ENCODE results near the gene AASDHPPT.
A peak's percentile ranks its signal among the peaks of the same experiment; 100 is the strongest.

AASDHPPT gene

GRCh38 chr11:106087815-106088435 lies 10.5 kb downstream of the AASDHPPT start:
- Histone ChIP-seq H3K4me2 (ENCODE audit: low read length) (peak overlapping the region; percentile 13), H3K4me1 (ENCODE audit: control insufficient read depth, insufficient read depth, low read length) (peaks cover 15% of the 10 kb centered on the region), H3K36me3 (ENCODE audit: insufficient read depth, low read length) (peaks cover 35% of the 10 kb centered on the region), H3K9ac (ENCODE audit: low read depth, low read length) (no peak overlapping the region), H3K4me3 (ENCODE audit: low read length) (no peak overlapping the region), H3K27me3 (ENCODE audit: control insufficient read depth, insufficient read depth, low read length) (no peaks in the 10 kb centered on the region), H3K9me3 (replicated peaks; ENCODE audit: low read length) (no peaks in the 10 kb centered on the region)

- Histone ChIP-seq H3K36me3 (ENCODE audit: insufficient read depth, low read length) (peaks cover 40% of the 10 kb centered on the region), H3K9me3 (replicated peaks; ENCODE audit: low read length) (no peaks in the 10 kb centered on the region), H3K4me2 (ENCODE audit: low read length) (no peak overlapping the region), H3K4me1 (ENCODE audit: control insufficient read depth, insufficient read depth, low read length) (peaks cover 15% of the 10 kb centered on the region), H3K4me3 (ENCODE audit: low read length) (no peak overlapping the region), H3K9ac (ENCODE audit: low read depth, low read length) (no peak overlapping the region), H3K27me3 (ENCODE audit: control insufficient read depth, insufficient read depth, low read length) (no peaks in the 10 kb centered on the region)
Measured at GRCh38 chr11:106088896-106089295, 11.4 kb downstream of the AASDHPPT start.

- Histone ChIP-seq H3K9ac (ENCODE audit: low read depth, low read length) (no peak overlapping the region), H3K27me3 (ENCODE audit: control insufficient read depth, insufficient read depth, low read length) (no peaks in the 10 kb centered on the region), H3K36me3 (ENCODE audit: insufficient read depth, low read length) (peaks cover 53% of the 10 kb centered on the region), H3K4me1 (ENCODE audit: control insufficient read depth, insufficient read depth, low read length) (peaks cover 12% of the 10 kb centered on the region), H3K4me3 (ENCODE audit: low read length) (no peak overlapping the region), H3K4me2 (ENCODE audit: low read length) (no peak overlapping the region), H3K9me3 (replicated peaks; ENCODE audit: low read length) (no peaks in the 10 kb centered on the region)
Measured at GRCh38 chr11:106091480-106092123, 14.1 kb downstream of the AASDHPPT start.

GRCh38 chr11:106092446-106092845 lies 15.0 kb downstream of the AASDHPPT start:
- H3K4me1 ChIP-seq (ENCODE audit: control insufficient read depth, insufficient read depth, low read length), result peaks cover 8% of the 10 kb centered on the region
- no peak overlapping the region for H3K4me3 ChIP-seq (ENCODE audit: low read length)
- peaks cover 62% of the 10 kb centered on the region for H3K36me3 ChIP-seq (ENCODE audit: insufficient read depth, low read length)
- no peaks in the 10 kb centered on the region for H3K9me3 ChIP-seq (replicated peaks; ENCODE audit: low read length)
- no peaks in the 10 kb centered on the region for H3K27me3 ChIP-seq (ENCODE audit: control insufficient read depth, insufficient read depth, low read length)
- H3K4me2 ChIP-seq (ENCODE audit: low read length), result no peak overlapping the region
- H3K9ac ChIP-seq (ENCODE audit: low read depth, low read length), result no peak overlapping the region

- Histone ChIP-seq H3K4me3 (ENCODE audit: low read length) (no peak overlapping the region), H3K27me3 (ENCODE audit: control insufficient read depth, insufficient read depth, low read length) (no peaks in the 10 kb centered on the region), H3K4me2 (ENCODE audit: low read length) (no peak overlapping the region), H3K9me3 (replicated peaks; ENCODE audit: low read length) (no peaks in the 10 kb centered on the region), H3K4me1 (ENCODE audit: control insufficient read depth, insufficient read depth, low read length) (no peaks in the 10 kb centered on the region), H3K9ac (ENCODE audit: low read depth, low read length) (no peak overlapping the region), H3K36me3 (ENCODE audit: insufficient read depth, low read length) (peaks cover 42% of the 10 kb centered on the region)
Measured at GRCh38 chr11:106098893-106099553, 21.6 kb downstream of the AASDHPPT start.

GRCh38 chr11:106101370-106101769 lies 23.9 kb downstream of the AASDHPPT start:
- Histone ChIP-seq H3K4me2 (ENCODE audit: low read length) (no peak overlapping the region), H3K9ac (ENCODE audit: low read depth, low read length) (no peak overlapping the region), H3K27me3 (ENCODE audit: control insufficient read depth, insufficient read depth, low read length) (no peaks in the 10 kb centered on the region), H3K9me3 (replicated peaks; ENCODE audit: low read length) (no peaks in the 10 kb centered on the region), H3K4me1 (ENCODE audit: control insufficient read depth, insufficient read depth, low read length) (no peaks in the 10 kb centered on the region), H3K4me3 (ENCODE audit: low read length) (no peak overlapping the region), H3K36me3 (ENCODE audit: insufficient read depth, low read length) (peaks cover 25% of the 10 kb centered on the region)

GRCh38 chr11:106101819-106102218 lies 24.4 kb downstream of the AASDHPPT start:
- peaks cover 20% of the 10 kb centered on the region for H3K36me3 ChIP-seq (ENCODE audit: insufficient read depth, low read length)
- H3K4me2 ChIP-seq (ENCODE audit: low read length), result no peak overlapping the region
- no peaks in the 10 kb centered on the region for H3K9me3 ChIP-seq (replicated peaks; ENCODE audit: low read length)
- no peaks in the 10 kb centered on the region for H3K27me3 ChIP-seq (ENCODE audit: control insufficient read depth, insufficient read depth, low read length)
- no peaks in the 10 kb centered on the region for H3K4me1 ChIP-seq (ENCODE audit: control insufficient read depth, insufficient read depth, low read length)
- H3K9ac ChIP-seq (ENCODE audit: low read depth, low read length), result no peak overlapping the region
- no peak overlapping the region for H3K4me3 ChIP-seq (ENCODE audit: low read length)

- Histone ChIP-seq H3K4me2 (ENCODE audit: low read length) (no peak overlapping the region), H3K27me3 (ENCODE audit: control insufficient read depth, insufficient read depth, low read length) (no peaks in the 10 kb centered on the region)
Measured at GRCh38 chr11:106105986-106106385, 28.5 kb downstream of the AASDHPPT start.

GRCh38 chr11:106121570-106122320 lies 44.3 kb downstream of the AASDHPPT start:
- H3K4me3 ChIP-seq (ENCODE audit: low read length), result no peak overlapping the region
- H3K9me3 ChIP-seq (replicated peaks; ENCODE audit: low read length), result no peaks in the 10 kb centered on the region
- no peak overlapping the region for H3K9ac ChIP-seq (ENCODE audit: low read depth, low read length)
- no peak overlapping the region for H3K4me2 ChIP-seq (ENCODE audit: low read length)
- H3K4me1 ChIP-seq (ENCODE audit: control insufficient read depth, insufficient read depth, low read length), result no peaks in the 10 kb centered on the region
- H3K36me3 ChIP-seq (ENCODE audit: insufficient read depth, low read length), result no peaks in the 10 kb centered on the region
- peaks cover 11% of the 10 kb centered on the region for H3K27me3 ChIP-seq (ENCODE audit: control insufficient read depth, insufficient read depth, low read length)

More at GRCh38 chr11:106105986-106106385, 28.5 kb downstream of the AASDHPPT start:
- Histone ChIP-seq H3K4me1 (ENCODE audit: control insufficient read depth, insufficient read depth, low read length) (no peaks in the 10 kb centered on the region), H3K36me3 (ENCODE audit: insufficient read depth, low read length) (no peaks in the 10 kb centered on the region), H3K9me3 (replicated peaks; ENCODE audit: low read length) (no peaks in the 10 kb centered on the region), H3K4me3 (ENCODE audit: low read length) (no peak overlapping the region), H3K9ac (ENCODE audit: low read depth, low read length) (no peak overlapping the region)

GRCh38 chr11:106127604-106128003 lies 50.1 kb downstream of the AASDHPPT start:
- no peak overlapping the region for H3K9ac ChIP-seq (ENCODE audit: low read depth, low read length)
- no peak overlapping the region for H3K4me3 ChIP-seq (ENCODE audit: low read length)
- no peaks in the 10 kb centered on the region for H3K4me1 ChIP-seq (ENCODE audit: control insufficient read depth, insufficient read depth, low read length)
- H3K4me2 ChIP-seq (ENCODE audit: low read length), result no peak overlapping the region
- peaks cover 31% of the 10 kb centered on the region for H3K27me3 ChIP-seq (ENCODE audit: control insufficient read depth, insufficient read depth, low read length)
- no peaks in the 10 kb centered on the region for H3K36me3 ChIP-seq (ENCODE audit: insufficient read depth, low read length)
- no peaks in the 10 kb centered on the region for H3K9me3 ChIP-seq (replicated peaks; ENCODE audit: low read length)

GRCh38 chr11:106128740-106129139 lies 51.3 kb downstream of the AASDHPPT start:
- H3K4me3 ChIP-seq (ENCODE audit: low read length), result no peak overlapping the region
- no peaks in the 10 kb centered on the region for H3K9me3 ChIP-seq (replicated peaks; ENCODE audit: low read length)
- H3K27me3 ChIP-seq (ENCODE audit: control insufficient read depth, insufficient read depth, low read length), result peaks cover 31% of the 10 kb centered on the region

More at GRCh38 chr11:106128740-106129139, 51.3 kb downstream of the AASDHPPT start:
- H3K4me2 ChIP-seq (ENCODE audit: low read length), result no peak overlapping the region
- no peak overlapping the region for H3K9ac ChIP-seq (ENCODE audit: low read depth, low read length)
- no peaks in the 10 kb centered on the region for H3K36me3 ChIP-seq (ENCODE audit: insufficient read depth, low read length)
- H3K4me1 ChIP-seq (ENCODE audit: control insufficient read depth, insufficient read depth, low read length), result no peaks in the 10 kb centered on the region

Data from skeletal muscle satellite cell (primary cell).